SU-DHL-6 (cell line): ENCODE data around the gene NUFIP1.

ENCODE experiments used
- EZH2phosphoT487 ChIP-seq: fragments of 200-600 bp; sonication (generic), shearing (Covaris generic); conservative IDR thresholded peaks from 2 replicates; pipeline ENCODE4 v1.6.1; 2018; ENCODE audit warnings: mild to moderate bottlenecking, antibody characterized with exemption, low read length, moderate library complexity, mixed read lengths
- TF ChIP-seq, protein P1 (sequence below): fragments of 200-600 bp; sonication (generic); IDR thresholded peaks from one replicate; pipeline ENCODE4 v1.5.1; 2017; ENCODE audit warnings: antibody characterized with exemption, mild to moderate bottlenecking, low read length, moderate library complexity; ENCODE audit not compliant: insufficient read depth, poor library complexity, severe bottlenecking

DNA sequence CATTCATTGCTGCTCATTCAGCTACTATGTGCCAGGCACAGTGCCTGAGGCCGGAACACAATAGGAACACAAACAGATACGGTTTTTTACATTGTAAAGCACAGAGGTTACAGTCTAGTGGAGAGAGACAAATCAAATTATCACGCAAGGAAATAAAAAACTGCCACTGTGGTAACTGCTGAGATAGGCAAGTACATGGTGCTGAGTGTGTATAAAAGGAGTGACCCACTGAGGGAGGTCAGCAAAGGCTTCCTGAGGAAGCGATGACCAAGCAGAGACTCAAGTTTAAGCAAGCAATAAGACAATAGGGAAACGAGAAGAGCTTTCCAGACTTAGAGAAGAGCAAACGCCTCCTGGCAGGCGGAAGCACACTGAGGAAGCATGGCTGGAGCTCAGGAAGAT is 56.4 kb downstream of the NUFIP1 start:
- TF ChIP-seq, protein P1, sequence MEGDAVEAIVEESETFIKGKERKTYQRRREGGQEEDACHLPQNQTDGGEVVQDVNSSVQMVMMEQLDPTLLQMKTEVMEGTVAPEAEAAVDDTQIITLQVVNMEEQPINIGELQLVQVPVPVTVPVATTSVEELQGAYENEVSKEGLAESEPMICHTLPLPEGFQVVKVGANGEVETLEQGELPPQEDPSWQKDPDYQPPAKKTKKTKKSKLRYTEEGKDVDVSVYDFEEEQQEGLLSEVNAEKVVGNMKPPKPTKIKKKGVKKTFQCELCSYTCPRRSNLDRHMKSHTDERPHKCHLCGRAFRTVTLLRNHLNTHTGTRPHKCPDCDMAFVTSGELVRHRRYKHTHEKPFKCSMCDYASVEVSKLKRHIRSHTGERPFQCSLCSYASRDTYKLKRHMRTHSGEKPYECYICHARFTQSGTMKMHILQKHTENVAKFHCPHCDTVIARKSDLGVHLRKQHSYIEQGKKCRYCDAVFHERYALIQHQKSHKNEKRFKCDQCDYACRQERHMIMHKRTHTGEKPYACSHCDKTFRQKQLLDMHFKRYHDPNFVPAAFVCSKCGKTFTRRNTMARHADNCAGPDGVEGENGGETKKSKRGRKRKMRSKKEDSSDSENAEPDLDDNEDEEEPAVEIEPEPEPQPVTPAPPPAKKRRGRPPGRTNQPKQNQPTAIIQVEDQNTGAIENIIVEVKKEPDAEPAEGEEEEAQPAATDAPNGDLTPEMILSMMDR, result no peak
- TF ChIP-seq EZH2phosphoT487, result no peak
